H1 (cell line): ENCODE data around the gene PELO.

Source experiments
- CEBPB ChIP-seq: IDR thresholded peaks from 2 replicates; pipeline ENCODE4 v1.6.1; 2012; ENCODE audit warnings: low read depth, low read length
- GTF2F1 ChIP-seq: IDR thresholded peaks from 2 replicates; pipeline ENCODE4 v1.6.1; 2012; ENCODE audit warnings: low read depth, low read length, improper control_type of control experiment, borderline replicate concordance
- POLR2A ChIP-seq, 2 experiments: IDR thresholded peaks; 1 replicate in 1 of 2; 2 replicates in 1 of 2; pipeline ENCODE4 v1.6.1; 2011; ENCODE audit warnings: low read depth in 2 of 2, low read length in 2 of 2, mild to moderate bottlenecking in 2 of 2; ENCODE audit errors: control extremely low read depth in 1 of 2
- POLR2AphosphoS5 ChIP-seq: IDR thresholded peaks from 2 replicates; pipeline ENCODE4 v1.6.1; 2011; ENCODE audit warnings: low read depth, low read length
- RAD21 ChIP-seq, 2 experiments: IDR thresholded peaks in 1 of 2; conservative IDR thresholded peaks in 1 of 2; 2 replicates each; pipeline ENCODE4 v1.6.1; 2011; ENCODE audit warnings: low read depth in 2 of 2, low read length in 2 of 2, improper control_type of control experiment in 1 of 2, inconsistent platforms in 1 of 2, mild to moderate bottlenecking in 1 of 2, moderate library complexity in 1 of 2
- RNF2 ChIP-seq: fragments of 200-900, 300-1000 bp; sonication (generic); IDR thresholded peaks from 2 replicates; pipeline ENCODE4 v1.7.1; 2016; ENCODE audit warnings: borderline replicate concordance, low read depth, mild to moderate bottlenecking, antibody characterized with exemption, low read length; ENCODE audit not compliant: poor library complexity, severe bottlenecking; ENCODE audit errors: missing control alignments
- SIN3A ChIP-seq, 2 experiments: IDR thresholded peaks in 1 of 2; conservative IDR thresholded peaks in 1 of 2; 2 replicates each; pipeline ENCODE4 v1.6.1; 2011 to 2012; ENCODE audit warnings: low read length in 2 of 2, improper control_type of control experiment in 1 of 2, low read depth in 1 of 2, mild to moderate bottlenecking in 1 of 2
- SRF ChIP-seq: IDR thresholded peaks from 2 replicates; pipeline ENCODE4 v1.6.1; 2011; ENCODE audit warnings: mild to moderate bottlenecking, low read depth, low read length, moderate library complexity

DNA sequence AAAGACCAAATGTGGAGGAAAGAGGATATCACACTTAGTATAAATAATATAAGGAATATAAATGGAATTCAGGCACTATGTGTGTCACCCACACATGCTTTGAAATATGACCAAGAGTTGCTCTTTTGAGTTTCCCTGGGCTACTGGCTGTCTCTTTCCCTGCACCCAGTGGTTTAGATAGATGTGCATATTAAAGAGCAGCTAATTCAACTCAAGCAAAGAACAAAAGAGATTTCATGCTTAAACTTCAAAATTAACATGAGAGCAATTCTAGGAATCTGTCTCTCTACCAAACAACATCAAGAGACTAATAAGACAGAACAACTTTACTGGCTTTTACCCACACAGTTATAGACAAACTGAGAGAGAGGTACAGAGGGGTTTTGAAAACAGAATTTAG lies 38.0 kb upstream of the PELO start:
- TF ChIP-seq POLR2AphosphoS5 (no peak), RNF2 (no peak), RAD21 (IDR thresholded peaks at IDR 0.05 in 1 of 2, conservative IDR thresholded peaks at IDR 0.05 in 1 of 2; ENCODE audit: low read depth in 2 of 2, low read length in 2 of 2) (no peak), CEBPB (no peak), GTF2F1 (no peak), SRF (no peak), POLR2A (IDR thresholded peaks at IDR 0.05; ENCODE audit: control extremely low read depth in 1 of 2, low read depth in 2 of 2, low read length in 2 of 2) (no peak), SIN3A (conservative IDR thresholded peaks at IDR 0.05 in 1 of 2, IDR thresholded peaks at IDR 0.05 in 1 of 2; ENCODE audit: low read depth in 1 of 2, low read length in 2 of 2) (no peak)
